HepG2 (cell line): ENCODE measurements around the gene PRELID2. TPM values are rescaled to one million over a fixed set of nuclear protein-coding genes. Genes with fewer than 3 reads are reported as not detected.

Source experiments
- CREB1 ChIP-seq, 2 experiments: fragments of 450-650 bp in 1 of 2; IDR thresholded peaks; 2 replicates each; pipeline ENCODE4 v1.6.1; 2016 to 2017; ENCODE audit warnings: control low read depth in 1 of 2, mild to moderate bottlenecking in 1 of 2, missing compliant biosample characterization in 1 of 2, missing genetic modification characterization in 1 of 2
- DPF2 ChIP-seq: sonication (generic); formaldehyde crosslinking; IDR thresholded peaks from 2 replicates; pipeline ENCODE4 v1.4.0; 2020; ENCODE audit warnings: mild to moderate bottlenecking, low read depth, missing genetic modification reagents, borderline replicate concordance
- KLF16 ChIP-seq, 2 experiments: sonication (generic) in 1 of 2; formaldehyde crosslinking in 1 of 2; IDR thresholded peaks; 2 replicates each; pipeline versions ENCODE4 v1.6.1 to v1.8.0; 2016 to 2023; ENCODE audit warnings: missing genetic modification reagents in 2 of 2, missing compliant biosample characterization in 1 of 2
- LCORL ChIP-seq, 2 experiments: fragments of 450-650 bp in 1 of 2; sonication (generic) in 1 of 2; formaldehyde crosslinking in 1 of 2; IDR thresholded peaks; 2 replicates each; pipeline versions ENCODE4 v1.5.0 to v1.6.1; 2017 to 2020; ENCODE audit warnings: antibody characterized with exemption in 1 of 2, missing genetic modification reagents in 1 of 2
- MBD4 ChIP-seq: IDR thresholded peaks from 2 replicates; pipeline ENCODE4 v1.6.1; 2012; ENCODE audit warnings: low read length, inconsistent platforms, borderline replicate concordance
- MBNL3 ChIP-seq: fragments of 250-450 bp; sonication (Bioruptor Pico); conservative IDR thresholded peaks from 2 replicates; pipeline ENCODE4 v1.8.0; 2022; ENCODE audit warnings: mild to moderate bottlenecking, inconsistent platforms
- MEIS1 ChIP-seq: sonication (generic); formaldehyde crosslinking; IDR thresholded peaks from 2 replicates; pipeline ENCODE4 v1.9.0; 2021; ENCODE audit warnings: mild to moderate bottlenecking, missing genetic modification reagents, moderate library complexity, borderline replicate concordance
- MTA3 ChIP-seq: sonication (generic); formaldehyde crosslinking; IDR thresholded peaks from 2 replicates; pipeline ENCODE4 v1.4.0; 2020; ENCODE audit warnings: missing genetic modification reagents
- NKX3-1 ChIP-seq: sonication (generic); formaldehyde crosslinking; IDR thresholded peaks from 2 replicates; pipeline ENCODE4 v1.5.0; 2020; ENCODE audit warnings: missing genetic modification reagents
- RAD21 ChIP-seq: fragments of 450-650 bp; formaldehyde crosslinking; IDR thresholded peaks from 2 replicates; pipeline ENCODE4 v1.5.0; 2020; ENCODE audit warnings: mild to moderate bottlenecking
- RXRA ChIP-seq: sonication (generic); formaldehyde crosslinking; IDR thresholded peaks from 2 replicates; pipeline ENCODE4 v1.5.1; 2020; ENCODE audit warnings: missing genetic modification reagents
- SIN3A ChIP-seq: IDR thresholded peaks from 2 replicates; pipeline ENCODE4 v1.6.1; 2011; ENCODE audit warnings: low read depth, mild to moderate bottlenecking, control low read depth, low read length, borderline replicate concordance
- SIN3B ChIP-seq: fragments of 150-350 bp; IDR thresholded peaks from 2 replicates; pipeline ENCODE4 v1.6.1; 2014; ENCODE audit warnings: low read length
- SMARCE1 ChIP-seq: fragments of 450-650 bp; IDR thresholded peaks from 2 replicates; pipeline ENCODE4 v1.6.1; 2017; ENCODE audit warnings: borderline replicate concordance
- TOPORS ChIP-seq: sonication (generic); formaldehyde crosslinking; IDR thresholded peaks from 2 replicates; pipeline ENCODE4 v1.8.0; 2023; ENCODE audit warnings: mild to moderate bottlenecking, missing genetic modification reagents
- ZNF138 ChIP-seq: sonication (generic); formaldehyde crosslinking; IDR thresholded peaks from 2 replicates; pipeline ENCODE4 v1.5.0; 2020; ENCODE audit warnings: mild to moderate bottlenecking, low read depth, missing genetic modification reagents
- ZNF329 ChIP-seq: sonication (generic); formaldehyde crosslinking; IDR thresholded peaks from 2 replicates; pipeline ENCODE4 v1.9.0; 2021; ENCODE audit warnings: low read depth, mild to moderate bottlenecking, missing genetic modification reagents
- ZNF598 ChIP-seq: sonication (generic); formaldehyde crosslinking; IDR thresholded peaks from 2 replicates; pipeline ENCODE4 v1.5.1; 2020; ENCODE audit warnings: mild to moderate bottlenecking, missing genetic modification reagents, borderline replicate concordance
- ZNF674 ChIP-seq: sonication (generic); formaldehyde crosslinking; IDR thresholded peaks from 2 replicates; pipeline ENCODE4 v1.5.0; 2020; ENCODE audit warnings: low read depth, mild to moderate bottlenecking, missing genetic modification reagents
- ZNF687 ChIP-seq: sonication (generic); formaldehyde crosslinking; IDR thresholded peaks from 2 replicates; pipeline ENCODE4 v1.5.1; 2020; ENCODE audit warnings: mild to moderate bottlenecking, missing genetic modification reagents, moderate library complexity
- ZNF710 ChIP-seq: sonication (generic); formaldehyde crosslinking; IDR thresholded peaks from 2 replicates; pipeline ENCODE4 v1.5.0; 2020; ENCODE audit warnings: mild to moderate bottlenecking, missing genetic modification reagents, borderline replicate concordance
- ZNF83 ChIP-seq: sonication (generic); formaldehyde crosslinking; IDR thresholded peaks from 2 replicates; pipeline ENCODE4 v1.4.0; 2020; ENCODE audit warnings: missing genetic modification reagents, mild to moderate bottlenecking, borderline replicate concordance
- ZSCAN29 ChIP-seq: sonication (generic); formaldehyde crosslinking; conservative IDR thresholded peaks from 2 replicates; pipeline ENCODE4 v1.4.0; 2020; ENCODE audit warnings: mild to moderate bottlenecking, missing genetic modification reagents
- polyA plus RNA-seq, 8 experiments: library from polyadenylated mRNA; depleted of rRNA in 3 of 8; stranded (reverse) in 7 of 8; unstranded in 1 of 8; fragments of >200 nt; fragmentation: Illumina TruSeq in 4 of 8; extraction: Trizol in 4 of 8; gene quantifications; 2 replicates each; pipeline versions ENCODE4 v1.2.1 to v1.2.3, GENCODE V29; 2011 to 2016; ENCODE audit warnings: low read depth in 4 of 8, missing spikeins in 1 of 8, mixed read lengths in 1 of 8; ENCODE audit not compliant: insufficient read depth in 1 of 8
- total RNA-seq, 5 experiments: library from RNA; depleted of rRNA; stranded (reverse); fragments of >200 nt; fragmentation: Illumina TruSeq; extraction: Trizol; gene quantifications; 2 replicates each; pipeline ENCODE4 v1.2.3, GENCODE V29; 2016; ENCODE audit warnings: low read depth in 1 of 5

The PRELID2 gene
- total and polyA plus RNA-seq, 2 of the 13 experiments (the other 11 are each of a cell fraction or from before 2014, with no cell fraction given): 10.0 to 22.9 TPM

- TF ChIP-seq MEIS1 (CRISPR knock-in tag): no peak; the same call in 1 of the 2 replicates
- peak; percentile 80; the same call in 1 of the 2 replicates for TF ChIP-seq RXRA (CRISPR knock-in tag)
- TF ChIP-seq ZNF674 (CRISPR knock-in tag): 0 out of 2 replicates have a peak, but pooled peaks have one; percentile 45
- TF ChIP-seq MBD4: no peak
- TF ChIP-seq CREB1 (IDR thresholded peaks at IDR 0.05): no peak
- 0 out of 2 replicates have a peak, but pooled peaks have one; percentile 17 for TF ChIP-seq CREB1 (CRISPR knock-in tag; IDR thresholded peaks at IDR 0.05)
- peak; percentile 96 for TF ChIP-seq ZNF687 (CRISPR knock-in tag)
- TF ChIP-seq TOPORS: peak; percentile 86
- peak; percentile 77 for TF ChIP-seq RAD21 (CRISPR knock-in tag)
- no peak for TF ChIP-seq SIN3B
- TF ChIP-seq ZNF83: no peak
- peak in 1 of 2 experiments; percentile 82; a peak in 2 of 4 replicates for TF ChIP-seq KLF16 (CRISPR knock-in tag; IDR thresholded peaks at IDR 0.05)
- TF ChIP-seq SMARCE1: no peak
- TF ChIP-seq ZNF598 (CRISPR knock-in tag): peak; percentile 69; the same call in 1 of the 2 replicates
- 0 out of 2 replicates have a peak, but pooled peaks have one; percentile 16 for TF ChIP-seq NKX3-1
- TF ChIP-seq ZNF710 (CRISPR knock-in tag): 0 out of 2 replicates have a peak, but pooled peaks have one; percentile 55
- TF ChIP-seq DPF2 (CRISPR knock-in tag): no peak
- no peak for TF ChIP-seq MTA3 (CRISPR knock-in tag)
- no peak for TF ChIP-seq LCORL (IDR thresholded peaks at IDR 0.05)
- peak; percentile 79 for TF ChIP-seq LCORL (CRISPR knock-in tag; IDR thresholded peaks at IDR 0.05)
- no peak for TF ChIP-seq ZNF329 (CRISPR knock-in tag)
- TF ChIP-seq MBNL3: no peak
- TF ChIP-seq ZNF138: 0 out of 2 replicates have a peak, but pooled peaks have one; percentile 73
- no peak for TF ChIP-seq ZSCAN29
- peak; percentile 84; the same call in 1 of the 2 replicates for TF ChIP-seq SIN3A
Measured at GRCh38 chr5:145834917-145835847, at the start of gene PRELID2 (continued).
